ENCODE results near the gene IL4. TPM values are rescaled to one million over a fixed set of nuclear protein-coding genes. Genes with fewer than 3 reads are reported as not detected.

Gene IL4
- polyA plus RNA-seq, 1 experiment: not detected

DNA sequence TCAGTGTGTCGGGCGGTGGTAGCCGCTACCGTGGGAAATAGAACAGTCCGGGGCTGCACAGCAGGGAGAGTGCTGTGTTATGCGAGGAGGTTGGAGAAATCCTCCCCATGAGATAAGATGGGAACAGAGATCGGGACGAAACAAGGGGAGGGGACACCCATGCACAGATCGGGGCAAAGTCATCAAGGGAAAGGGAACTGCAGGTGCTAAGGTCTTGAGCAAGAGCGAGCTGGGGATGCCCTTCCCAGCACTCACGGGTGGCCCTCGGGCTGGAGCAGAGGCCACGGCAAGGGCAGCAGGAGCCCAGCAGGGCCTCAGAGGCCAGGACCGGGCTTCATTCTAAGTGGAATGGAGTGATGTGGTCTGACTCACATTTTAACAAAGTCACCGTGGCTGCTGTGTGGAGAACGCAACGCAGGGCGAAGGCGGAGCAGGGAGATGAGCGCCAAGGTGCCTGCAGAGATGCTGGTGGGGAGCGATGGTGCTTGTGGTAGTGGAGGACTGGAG, 8.2 kb upstream of the IL4 start:
- Histone ChIP-seq H3K27me3 (ENCODE audit: control insufficient read depth, insufficient read depth, low read length) (no peaks in the 10 kb centered on the region), H3K4me3 (ENCODE audit: low read depth, low read length) (no peak overlapping the region), H3K36me3 (ENCODE audit: control insufficient read depth, insufficient read depth, low read length) (no peaks in the 10 kb centered on the region)
- ChIA-PET CTCF (interaction anchor here (0.9 kb wide), 1 partner anchor 280 kb away, joined by 3 read pairs; no protein-coding TSS in a partner anchor), POLR2A (no interaction called here)
- TF ChIP-seq, protein P1, sequence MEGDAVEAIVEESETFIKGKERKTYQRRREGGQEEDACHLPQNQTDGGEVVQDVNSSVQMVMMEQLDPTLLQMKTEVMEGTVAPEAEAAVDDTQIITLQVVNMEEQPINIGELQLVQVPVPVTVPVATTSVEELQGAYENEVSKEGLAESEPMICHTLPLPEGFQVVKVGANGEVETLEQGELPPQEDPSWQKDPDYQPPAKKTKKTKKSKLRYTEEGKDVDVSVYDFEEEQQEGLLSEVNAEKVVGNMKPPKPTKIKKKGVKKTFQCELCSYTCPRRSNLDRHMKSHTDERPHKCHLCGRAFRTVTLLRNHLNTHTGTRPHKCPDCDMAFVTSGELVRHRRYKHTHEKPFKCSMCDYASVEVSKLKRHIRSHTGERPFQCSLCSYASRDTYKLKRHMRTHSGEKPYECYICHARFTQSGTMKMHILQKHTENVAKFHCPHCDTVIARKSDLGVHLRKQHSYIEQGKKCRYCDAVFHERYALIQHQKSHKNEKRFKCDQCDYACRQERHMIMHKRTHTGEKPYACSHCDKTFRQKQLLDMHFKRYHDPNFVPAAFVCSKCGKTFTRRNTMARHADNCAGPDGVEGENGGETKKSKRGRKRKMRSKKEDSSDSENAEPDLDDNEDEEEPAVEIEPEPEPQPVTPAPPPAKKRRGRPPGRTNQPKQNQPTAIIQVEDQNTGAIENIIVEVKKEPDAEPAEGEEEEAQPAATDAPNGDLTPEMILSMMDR (IDR thresholded peaks at IDR 0.05; ENCODE audit: insufficient read depth, low read depth, low read length): no peak
- DNase-seq (ENCODE audit: low read depth): no peak

GRCh38 chr5:132666310-132667123, 7.3 kb upstream of the IL4 start:
- Histone ChIP-seq H3K36me3 (ENCODE audit: control insufficient read depth, insufficient read depth, low read length) (no peaks in the 10 kb centered on the region), H3K27me3 (ENCODE audit: control insufficient read depth, insufficient read depth, low read length) (no peaks in the 10 kb centered on the region), H3K4me3 (ENCODE audit: low read depth, low read length) (no peak overlapping the region)
- ChIA-PET POLR2A (no interaction called here), CTCF (interaction anchor here (0.6 to 0.9 kb wide), 2 partner anchors 281 to 394 kb away, joined by 3 read pairs; no protein-coding TSS in a partner anchor)
- no peak for DNase-seq (ENCODE audit: low read depth)
- TF ChIP-seq, protein P1 (IDR thresholded peaks at IDR 0.05; ENCODE audit: insufficient read depth, low read depth, low read length): no peak

DNA sequence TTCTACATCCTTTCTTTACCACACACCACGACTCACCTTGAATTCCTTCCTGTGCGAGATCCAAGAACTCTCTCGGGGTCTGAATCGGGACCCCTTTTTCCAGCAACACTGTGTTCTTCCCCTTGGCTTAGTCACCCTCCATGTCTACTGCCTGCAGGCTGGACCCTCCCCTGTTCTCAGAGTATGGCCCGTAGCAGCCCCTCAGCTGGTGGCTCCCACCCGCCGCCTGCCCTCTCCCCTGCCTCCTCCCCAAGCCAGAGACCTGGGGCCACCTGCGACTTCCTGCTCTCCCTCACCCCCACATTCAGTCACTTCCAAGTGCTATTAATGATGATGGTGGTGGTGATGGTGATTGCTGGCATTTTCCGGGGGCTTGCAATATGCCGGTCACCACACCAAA, 6.5 kb upstream of the IL4 start:
- TF ChIP-seq, protein P1 (IDR thresholded peaks at IDR 0.05; ENCODE audit: insufficient read depth, low read depth, low read length): no peak
- POLR2A ChIA-PET: no interaction called here
- no peaks in the 10 kb centered on the region for H3K27me3 ChIP-seq (ENCODE audit: control insufficient read depth, insufficient read depth, low read length)
- CTCF ChIA-PET: interaction anchor here (0.6 kb wide), 1 partner anchor 394 kb away, joined by 3 read pairs; no protein-coding TSS in a partner anchor
- H3K4me3 ChIP-seq (ENCODE audit: low read depth, low read length): no peak overlapping the region
- DNase-seq (ENCODE audit: low read depth): no peak
- H3K36me3 ChIP-seq (ENCODE audit: control insufficient read depth, insufficient read depth, low read length): no peaks in the 10 kb centered on the region

DNA sequence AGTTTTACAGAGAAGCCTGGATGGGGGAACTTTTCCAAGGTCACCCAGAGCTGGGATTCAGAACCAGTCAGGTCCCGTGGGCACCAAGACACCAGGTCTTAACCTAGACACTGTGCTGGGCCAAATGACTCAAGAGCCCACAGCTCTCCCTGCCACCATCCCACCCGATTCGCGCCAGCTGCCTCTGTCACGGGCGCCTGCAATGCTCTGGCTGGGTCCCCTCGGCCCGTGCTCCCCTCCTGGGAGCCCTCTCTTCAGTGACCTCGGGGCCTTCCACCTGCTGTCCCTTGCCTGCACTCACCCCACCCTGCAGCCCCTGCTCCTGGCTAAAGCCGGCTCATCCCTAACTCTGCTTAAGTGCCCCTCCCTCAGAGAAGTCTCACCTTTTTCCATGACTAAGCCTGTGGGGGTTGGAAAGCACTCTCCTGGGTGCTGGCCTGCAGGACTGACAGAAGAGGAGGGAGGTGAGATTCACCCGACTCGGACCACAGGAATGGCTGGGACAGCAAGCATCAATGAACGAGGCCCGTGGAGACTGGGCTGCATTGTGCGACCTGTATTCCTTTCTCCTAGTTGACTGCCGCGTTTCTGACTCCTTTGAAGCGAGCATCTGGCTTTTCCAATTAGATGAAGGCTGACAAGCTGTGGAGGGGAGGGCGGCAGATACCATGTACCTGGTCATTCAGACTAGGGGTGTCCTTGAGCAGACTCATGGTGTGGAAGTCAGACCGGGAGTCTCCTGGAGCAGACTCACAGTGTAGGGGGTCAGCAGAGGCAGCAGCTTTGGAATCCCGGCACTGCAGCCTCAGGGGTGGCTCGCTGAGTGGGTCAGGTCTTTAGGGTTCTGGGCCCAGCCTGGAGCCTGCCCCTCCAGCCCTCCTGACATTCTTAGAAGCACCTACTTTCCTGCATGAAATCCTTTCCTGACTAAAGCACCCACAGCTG, 5.8 kb upstream of the IL4 start:
- TF ChIP-seq, protein P1 (IDR thresholded peaks at IDR 0.05; ENCODE audit: insufficient read depth, low read depth, low read length): no peak
- Histone ChIP-seq H3K36me3 (ENCODE audit: control insufficient read depth, insufficient read depth, low read length) (no peaks in the 10 kb centered on the region), H3K4me3 (ENCODE audit: low read depth, low read length) (no peak overlapping the region), H3K27me3 (ENCODE audit: control insufficient read depth, insufficient read depth, low read length) (no peaks in the 10 kb centered on the region)
- CTCF ChIA-PET: no interaction called here
- DNase-seq (ENCODE audit: low read depth): no peak
- POLR2A ChIA-PET: no interaction called here
